ENCODE results near the gene SMIM32.

DNA sequence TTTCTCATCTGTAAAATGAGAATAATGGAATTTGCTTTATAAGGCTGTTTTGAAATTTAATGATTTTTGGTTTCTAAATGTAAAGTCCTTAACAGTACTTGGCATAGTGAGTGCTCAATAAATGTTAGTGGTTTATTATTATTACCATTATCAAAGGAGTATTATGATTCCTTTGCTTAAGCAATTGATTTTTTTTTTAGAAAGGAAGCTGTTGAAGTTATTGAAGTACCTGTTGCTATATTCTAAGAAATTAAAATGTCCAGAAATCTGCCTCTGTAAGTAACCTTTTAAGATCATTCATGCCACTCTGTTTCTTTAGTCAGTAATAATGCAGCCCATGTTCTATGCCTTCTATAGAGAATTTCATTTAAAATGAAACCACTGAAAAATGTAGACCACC is 45.3 kb downstream of the SMIM32 start:
- TF ChIP-seq CTCF (IDR thresholded peaks at IDR 0.05; ENCODE audit: poor library complexity), result no peak
- TF ChIP-seq EZH2 (IDR thresholded peaks at IDR 0.05; ENCODE audit: borderline replicate concordance), result no peak
- no peak for TF ChIP-seq EZH2phosphoT487 (IDR thresholded peaks at IDR 0.05; ENCODE audit: low read depth, severe bottlenecking, unreplicated experiment)
